ENCODE measurements around the gene RAMACL.

GRCh38 chr6:166539543-166539942 lies 46.9 kb downstream of the RAMACL start:
- TF ChIP-seq CTCF (IDR thresholded peaks at IDR 0.05), result no peak
- no peak for TF ChIP-seq POLR2A (IDR thresholded peaks at IDR 0.05)
